ENCODE measurements around the gene VPS52.

The VPS52 gene

GRCh38 chr6:33209856-33210255 is 61.8 kb downstream of the VPS52 start:
- no peak for DNase-seq (ENCODE audit: low read depth)

- peak; percentile 63 for DNase-seq (ENCODE audit: low read depth)
Measured at GRCh38 chr6:33208091-33208967, 63.3 kb downstream of the VPS52 start, which contains the start of gene RING1. Gene RING1, plus strand, starts transcription at chr6:33208500. Its CDS starts 323 bp downstream, at chr6:33208823.

- DNase-seq (ENCODE audit: low read depth) = no peak
Measured at GRCh38 chr6:33207552-33208090, 64.1 kb downstream of the VPS52 start.

- no peak for DNase-seq (ENCODE audit: low read depth)
Measured at GRCh38 chr6:33206864-33207551, 64.7 kb downstream of the VPS52 start.

- no peak for DNase-seq (ENCODE audit: low read depth)
Measured at GRCh38 chr6:33206027-33206863, 65.4 kb downstream of the VPS52 start.

GRCh38 chr6:33205191-33206026 is 66.3 kb downstream of the VPS52 start:
- DNase-seq (ENCODE audit: low read depth) = no peak

GRCh38 chr6:33204415-33205190 is 67.1 kb downstream of the VPS52 start, which contains the start of gene HSD17B8:
Gene HSD17B8, plus strand, starts transcription at chr6:33204655. Its CDS starts 14 bp downstream, at chr6:33204669.
- peak; percentile 90 for DNase-seq (ENCODE audit: low read depth)

- DNase-seq (ENCODE audit: low read depth) = no peak
Measured at GRCh38 chr6:33204165-33204414, 67.6 kb downstream of the VPS52 start.

GRCh38 chr6:33203443-33204164 is 68.1 kb downstream of the VPS52 start:
- no peak for DNase-seq (ENCODE audit: low read depth)

- no peak for DNase-seq (ENCODE audit: low read depth)
Measured at GRCh38 chr6:33202799-33203198, 68.9 kb downstream of the VPS52 start.

GRCh38 chr6:33201935-33202334 is 69.7 kb downstream of the VPS52 start:
- no peak for DNase-seq (ENCODE audit: low read depth)

GRCh38 chr6:33201147-33201545 is 70.5 kb downstream of the VPS52 start:
- no peak for DNase-seq (ENCODE audit: low read depth)
